HG02981 (cell line): ENCODE results near the gene POMT1.
"Not testable (repeated sequence)": the region's sequence is repeated elsewhere in the genome, so short reads cannot be mapped to it uniquely, and the experiment has no call there.

Experiments
- ATAC-seq: cut with Tn5 transposase; IDR thresholded peaks from one replicate; pipeline ENCODE4 v1.9.1; 2021; ENCODE audit warnings: mild to moderate bottlenecking, moderate library complexity; ENCODE audit not compliant: unreplicated experiment

Gene POMT1

DNA sequence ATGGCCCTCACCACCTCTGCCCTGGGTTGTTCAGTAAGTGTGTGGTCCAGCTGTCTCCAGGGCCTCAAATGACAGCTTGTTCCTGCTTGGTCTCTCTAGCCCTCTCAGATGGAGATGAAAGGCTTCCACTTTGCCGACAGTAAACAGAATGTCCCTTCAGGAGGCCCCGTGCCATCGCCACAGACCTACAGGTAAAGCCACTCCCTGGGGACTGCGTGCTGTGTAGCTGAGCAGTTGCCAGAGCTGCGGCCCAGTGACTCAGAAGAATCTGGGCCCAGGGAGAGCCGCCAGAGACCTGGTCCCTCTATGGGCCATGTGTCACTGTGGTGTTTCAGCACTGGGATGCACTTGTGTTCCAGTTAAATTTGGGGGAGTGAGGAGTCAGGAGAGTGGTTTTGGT, 10.6 kb upstream of the POMT1 start:
- no peak for ATAC-seq

DNA sequence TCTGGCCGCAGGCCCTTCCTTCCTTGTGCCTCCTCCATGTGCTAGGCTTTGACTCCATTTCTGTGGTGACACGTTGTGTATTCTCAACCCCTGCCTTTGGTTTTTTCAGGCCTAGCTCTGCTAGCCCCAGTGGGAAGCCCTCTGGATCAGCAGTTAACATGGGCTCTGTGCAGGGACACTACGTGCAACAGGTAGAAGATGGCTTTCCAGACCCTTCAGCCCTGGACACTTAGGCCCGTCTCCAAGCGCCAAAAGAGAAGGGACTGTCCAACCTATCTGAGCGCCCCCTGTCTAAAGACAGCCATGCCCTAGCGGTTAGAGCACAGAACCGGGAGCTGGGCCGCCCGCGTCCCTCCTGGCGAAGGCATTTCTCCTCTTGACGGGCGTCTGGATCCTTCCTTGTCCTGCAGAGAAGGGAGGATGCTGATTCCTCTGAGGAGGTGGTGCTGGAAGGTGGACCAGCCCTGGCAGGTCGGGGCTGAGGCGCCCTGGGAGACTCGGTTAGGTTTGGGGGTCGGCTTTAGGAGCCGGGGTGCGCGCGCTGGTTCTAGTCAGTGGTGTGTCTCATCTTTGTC, 8.3 kb upstream of the POMT1 start:
- no peak for ATAC-seq

DNA sequence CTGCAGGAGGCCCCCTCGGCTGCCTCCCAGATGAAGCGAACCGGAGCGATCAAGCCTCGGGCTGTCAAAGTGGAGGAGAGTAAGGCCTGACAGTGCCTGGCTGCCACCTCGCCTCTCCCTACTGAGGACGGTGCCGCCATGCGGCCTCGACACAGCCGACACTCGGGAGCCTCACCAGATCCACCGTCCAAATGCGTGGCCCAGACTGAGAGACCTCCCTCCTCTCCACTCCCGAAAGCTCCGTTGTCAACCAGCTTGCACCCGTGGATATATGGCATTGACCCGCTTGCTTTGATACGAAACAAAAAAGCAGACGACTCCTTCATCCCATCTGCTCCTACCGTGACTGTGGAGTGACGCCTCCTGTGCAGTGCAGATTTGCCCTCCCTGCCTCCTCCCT, 6.9 kb upstream of the POMT1 start:
- no peak for ATAC-seq

- no peak for ATAC-seq
Measured at GRCh38 chr9:131496844-131497405, 5.8 kb upstream of the POMT1 start.

DNA sequence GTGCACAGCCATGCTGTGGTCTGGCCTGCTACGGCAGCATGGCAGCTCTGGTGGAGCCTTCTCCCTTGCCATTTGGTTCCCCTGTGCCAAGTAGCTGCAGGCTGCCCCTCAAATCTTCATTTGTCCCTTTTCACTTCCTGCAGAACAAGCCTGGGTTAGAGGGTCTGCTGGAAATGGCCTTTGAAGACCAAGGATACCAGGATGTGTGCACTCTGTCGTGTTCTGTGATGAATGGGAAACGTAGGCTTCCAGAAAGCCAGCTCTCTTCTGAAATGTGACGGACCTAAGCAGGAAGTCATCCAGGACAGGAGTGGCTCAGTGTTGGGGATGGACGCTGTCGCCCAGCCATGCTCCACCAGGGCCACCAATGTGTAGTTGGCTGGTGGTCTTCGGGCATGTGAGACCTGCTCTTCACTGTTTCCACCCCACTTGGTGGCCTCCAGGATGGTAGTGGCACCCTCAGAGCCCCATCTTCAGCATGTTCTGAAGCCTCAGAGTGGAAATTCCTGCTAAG, 3.4 kb upstream of the POMT1 start:
- ATAC-seq = no peak

GRCh38 chr9:131500377-131500776, 2.3 kb upstream of the POMT1 start:
- no peak for ATAC-seq

- no peak for ATAC-seq
Measured at GRCh38 chr9:131500939-131501541, 1.7 kb upstream of the POMT1 start.

DNA sequence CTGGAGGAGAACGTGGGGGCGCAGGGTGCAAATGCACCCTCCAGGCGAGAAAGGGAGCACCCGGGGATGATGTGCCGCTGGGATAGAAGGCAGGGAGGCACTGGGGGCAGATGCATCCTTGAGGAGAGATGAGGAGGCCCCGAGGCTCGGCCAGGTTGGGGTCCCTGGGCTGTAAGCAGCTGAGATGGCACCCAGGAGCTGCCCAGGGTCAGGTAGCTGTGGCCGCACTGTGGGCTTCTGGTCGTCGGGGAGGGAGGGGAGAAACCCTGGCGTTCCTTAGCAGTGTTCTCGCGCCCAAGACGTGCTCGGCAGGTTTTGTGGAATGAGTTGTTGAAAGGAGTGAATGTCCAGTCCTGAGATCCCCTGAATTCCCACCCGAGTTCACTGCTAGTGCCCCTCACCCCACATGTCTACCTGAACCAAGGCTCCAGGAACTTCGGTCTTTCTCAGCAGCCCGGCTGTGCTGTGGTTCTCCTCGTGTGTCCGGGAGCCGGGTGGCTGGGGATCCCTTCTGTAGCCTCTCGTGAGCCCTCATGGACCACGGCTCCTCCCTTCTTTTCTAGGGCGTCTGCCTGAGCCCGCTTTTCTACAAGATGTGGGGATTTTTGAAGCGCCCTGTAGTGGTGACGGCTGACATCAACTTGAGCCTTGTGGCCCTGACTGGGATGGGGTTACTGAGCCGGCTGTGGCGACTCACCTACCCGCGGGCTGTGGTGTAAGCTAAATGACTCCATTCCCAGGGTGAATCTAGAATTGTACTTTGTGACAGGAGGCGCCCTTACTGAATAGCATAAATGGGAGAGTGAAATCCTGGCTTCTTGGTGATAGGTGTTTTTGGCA, 1.1 kb downstream of the POMT1 start:
- no peak for ATAC-seq

DNA sequence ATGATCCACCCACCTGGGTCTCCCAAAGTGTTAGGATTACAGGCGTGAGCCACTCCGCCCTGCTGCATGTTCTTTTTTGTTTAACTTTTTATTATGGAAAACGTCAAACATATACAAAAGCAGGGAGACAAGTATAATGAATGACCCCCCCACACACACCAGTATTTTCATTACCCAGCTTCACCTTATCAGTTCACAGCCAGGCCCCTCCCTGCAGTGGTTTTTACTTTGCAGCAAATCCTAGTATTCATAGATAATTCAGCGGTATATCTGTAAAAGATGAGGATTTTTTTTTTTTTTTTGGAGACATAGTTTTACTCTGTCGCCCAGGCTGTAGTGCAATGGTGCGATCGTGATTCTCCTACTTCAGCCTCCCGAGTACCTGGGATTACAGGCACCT, 2.3 kb downstream of the POMT1 start:
- ATAC-seq = no peak

GRCh38 chr9:131511416-131511815, 8.7 kb downstream of the POMT1 start:
- ATAC-seq = no peak

GRCh38 chr9:131511880-131512279, 9.2 kb downstream of the POMT1 start:
- no peak for ATAC-seq

DNA sequence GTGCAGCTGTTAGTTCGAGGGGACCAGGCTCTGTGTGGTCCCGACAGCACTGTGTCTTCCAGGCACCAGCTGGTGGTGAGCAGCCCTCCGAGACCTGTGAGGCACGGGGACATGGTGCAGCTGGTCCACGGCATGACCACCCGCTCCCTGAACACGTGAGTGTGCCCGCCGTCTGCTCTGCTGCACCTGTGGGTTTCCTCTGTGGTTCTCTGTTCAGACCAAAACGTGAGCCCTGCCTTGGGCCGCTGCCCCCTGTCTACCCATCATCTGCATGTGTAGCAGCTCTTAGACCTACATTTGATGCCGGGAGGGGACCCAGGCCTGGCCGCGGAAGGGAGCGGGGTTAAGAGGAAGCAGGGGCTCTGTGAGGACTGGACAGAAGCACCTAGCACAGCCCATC, 10.5 kb downstream of the POMT1 start:
- no peak for ATAC-seq

DNA sequence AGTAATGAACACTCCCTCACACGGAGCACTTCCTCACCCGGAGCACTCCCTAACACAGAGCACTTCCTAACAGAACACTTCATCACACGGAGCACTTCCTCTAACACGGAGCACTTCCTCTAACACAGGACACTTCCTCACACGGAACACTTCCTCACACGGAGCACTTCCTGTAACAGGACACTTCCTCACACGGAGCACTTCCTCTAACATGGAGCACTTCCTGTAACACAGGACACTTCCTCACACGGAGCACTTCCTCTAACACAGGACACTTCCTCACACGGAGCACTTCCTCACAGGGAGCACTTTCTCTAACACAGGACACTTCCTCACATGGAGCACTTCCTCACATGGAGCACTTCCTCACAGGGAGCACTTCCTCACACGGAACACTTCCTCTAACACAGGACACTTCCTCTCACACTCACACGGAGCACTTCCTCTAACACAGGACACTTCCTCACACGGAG, 12.9 kb downstream of the POMT1 start:
- ATAC-seq = not testable (repeated sequence)

GRCh38 chr9:131516100-131516499, 13.4 kb downstream of the POMT1 start:
- ATAC-seq = no peak

GRCh38 chr9:131516930-131517329, 14.2 kb downstream of the POMT1 start:
- ATAC-seq = no peak

GRCh38 chr9:131517761-131518190, 15.1 kb downstream of the POMT1 start:
- no peak for ATAC-seq

DNA sequence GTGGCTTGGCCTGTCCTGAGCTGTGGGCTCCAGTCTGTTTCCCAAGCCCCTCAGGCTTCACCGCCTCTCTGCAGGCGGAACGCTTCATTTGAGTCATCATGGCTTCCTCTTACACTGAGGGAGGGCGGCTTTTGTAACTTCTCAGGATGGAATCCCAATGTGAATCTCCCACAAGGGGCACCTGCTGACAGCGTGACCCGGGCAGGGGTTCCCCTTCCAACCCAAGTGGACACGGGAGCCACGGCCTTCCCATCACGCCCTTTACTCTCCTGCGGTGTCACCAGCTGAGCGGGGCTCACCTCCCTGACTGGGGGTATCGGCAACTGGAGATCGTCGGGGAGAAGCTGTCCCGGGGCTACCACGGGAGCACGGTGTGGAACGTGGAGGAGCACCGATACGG, 15.8 kb downstream of the POMT1 start:
- ATAC-seq = no peak

- ATAC-seq = no peak
Measured at GRCh38 chr9:131520503-131520902, 17.8 kb downstream of the POMT1 start.

DNA sequence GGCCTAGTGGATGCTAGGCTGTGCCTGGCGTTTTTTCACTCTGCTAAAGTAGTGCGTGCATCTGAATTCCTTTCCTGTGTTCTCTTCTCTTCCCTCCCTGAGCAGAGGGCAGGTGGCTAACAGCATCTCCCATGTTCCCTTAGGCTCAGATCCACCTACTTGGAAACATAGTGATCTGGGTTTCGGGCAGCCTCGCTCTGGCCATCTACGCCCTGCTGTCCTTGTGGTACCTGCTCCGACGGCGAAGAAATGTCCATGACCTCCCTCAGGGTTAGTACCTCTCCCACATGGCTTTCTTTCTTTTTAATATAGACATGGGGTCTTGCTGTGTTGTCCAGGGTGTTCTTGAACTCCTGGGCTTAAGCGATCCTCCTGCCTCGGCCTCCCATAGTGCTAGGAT, 18.5 kb downstream of the POMT1 start:
- ATAC-seq = no peak

DNA sequence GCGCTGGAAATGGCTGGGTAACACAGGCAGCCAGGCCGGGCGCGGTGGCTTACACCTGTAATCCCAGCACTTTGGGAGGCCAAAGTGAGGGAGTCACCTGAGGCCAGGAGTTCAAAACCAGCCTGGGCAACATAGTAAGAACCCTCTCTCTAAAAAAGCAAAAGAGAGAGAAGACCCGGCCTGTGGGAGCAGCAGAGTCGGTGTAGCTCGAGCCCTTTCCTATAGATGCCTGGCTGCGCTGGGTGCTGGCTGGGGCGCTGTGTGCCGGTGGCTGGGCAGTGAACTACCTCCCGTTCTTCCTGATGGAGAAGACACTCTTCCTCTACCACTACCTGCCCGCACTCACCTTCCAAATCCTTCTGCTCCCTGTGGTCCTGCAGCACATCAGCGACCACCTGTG, 19.1 kb downstream of the POMT1 start:
- no peak for ATAC-seq

- ATAC-seq = no peak
Measured at GRCh38 chr9:131522257-131523085, 19.8 kb downstream of the POMT1 start.
